HepG2 (cell line): ENCODE results near the gene SMARCB1. TPM values are rescaled to one million over a fixed set of nuclear protein-coding genes. Genes with fewer than 3 reads are reported as not detected.

Experiments
- ATAC-seq: fragments of 200-7000 bp; cut with Tn5 transposase; 3 replicates; pipeline ENCODE4 v1.9.1; 2020; ENCODE audit warnings: mild to moderate bottlenecking, moderate library complexity
- BruUV-seq: library from RNA; stranded (reverse); fragments of 400-500 nt; replicated peaks from 2 replicates; lab custom pipeline; 2021; lab: Mats Ljungman, UMichigan
- CTCF ChIA-PET: fragments of 300-600 bp; formaldehyde crosslinking; extraction: SDS; loops from one replicate; lab custom pipeline; 2021; ENCODE audit warnings: low total read pairs, inconsistent platforms, low intra/inter-chr PET ratio; lab: Yijun Ruan, JAX
- POLR2A ChIA-PET: fragments of 350-600 bp; sonication (Branson Sonifier 250); formaldehyde crosslinking; loops from one replicate; lab custom pipeline; 2020; ENCODE audit warnings: antibody characterized with exemption, inconsistent platforms; lab: Yijun Ruan, JAX
- DNase-seq: peaks from one replicate; pipeline ENCODE4 v3.0.0-alpha.2; 2015; ENCODE audit warnings: low spot score
- FAIRE-seq: peaks from 3 replicates; lab custom pipeline; 2011; peaks lifted over from hg19 to GRCh38; lab: Jason Lieb, UNC
- H2AFZ ChIP-seq: one replicate; pipeline ENCODE4 v1.6.1; 2011; ENCODE audit warnings: low read length, inconsistent platforms
- H3K27ac ChIP-seq: fragments of 300-600 bp; 3 replicates; pipeline ENCODE4 v1.8.0; 2011; ENCODE audit warnings: mixed run types, mild to moderate bottlenecking, mixed read lengths, low read length, inconsistent platforms; ENCODE audit not compliant: insufficient read depth; ENCODE audit errors: extremely low read length
- H3K27me3 ChIP-seq, 2 experiments: fragments of 200-600 bp in 1 of 2; 2 replicates in 1 of 2; 3 replicates in 1 of 2; pipeline versions ENCODE4 v1.6.0 to v1.8.0; 2011; ENCODE audit warnings: low read length in 2 of 2, mild to moderate bottlenecking in 2 of 2, moderate library complexity in 2 of 2, inconsistent platforms in 1 of 2; ENCODE audit not compliant: insufficient read depth in 2 of 2, control insufficient read depth in 1 of 2
- H3K36me3 ChIP-seq, 2 experiments: fragments of 200-600 bp in 1 of 2; replicated peaks in 1 of 2; 2 replicates in 1 of 2; 3 replicates in 1 of 2; pipeline versions ENCODE4 v1.5.1 to v1.8.0; 2011; ENCODE audit warnings: low read length in 2 of 2, inconsistent platforms in 1 of 2; ENCODE audit not compliant: insufficient read depth in 2 of 2, control insufficient read depth in 1 of 2
- H3K4me1 ChIP-seq: 2 replicates; pipeline ENCODE4 v1.5.1; 2012; ENCODE audit warnings: low read length, inconsistent platforms; ENCODE audit not compliant: insufficient read depth
- H3K4me2 ChIP-seq: 2 replicates; pipeline ENCODE4 v1.6.0; 2011; ENCODE audit warnings: low read depth, low read length, inconsistent platforms
- H3K4me3 ChIP-seq, 3 experiments: fragments of 200-600 bp in 1 of 3; sonication (generic), shearing (Covaris generic) in 1 of 3; replicated peaks in 1 of 3; 2 replicates each; pipeline ENCODE4 v1.5.1; 2011 to 2016; ENCODE audit warnings: low read length in 3 of 3, inconsistent platforms in 2 of 3, low read depth in 2 of 3, mild to moderate bottlenecking in 2 of 3, control low read depth in 1 of 3, mixed read lengths in 1 of 3; ENCODE audit not compliant: insufficient read depth in 1 of 3
- H3K79me2 ChIP-seq: one replicate; pipeline ENCODE4 v1.6.1; 2011; ENCODE audit warnings: low read length, inconsistent platforms; ENCODE audit not compliant: insufficient read depth
- H3K9ac ChIP-seq: 2 replicates; pipeline ENCODE4 v1.6.0; 2011; ENCODE audit warnings: mild to moderate bottlenecking, low read depth, low read length, inconsistent platforms; ENCODE audit not compliant: insufficient read depth
- H3K9me3 ChIP-seq: 2 replicates; pipeline ENCODE4 v1.5.1; 2012; ENCODE audit warnings: mild to moderate bottlenecking, low read length
- H4K20me1 ChIP-seq: 2 replicates; pipeline ENCODE4 v1.6.0; 2011; ENCODE audit warnings: inconsistent platforms, mild to moderate bottlenecking, low read length, moderate library complexity; ENCODE audit not compliant: insufficient read depth
- ZBTB8A ChIP-seq: sonication (generic); formaldehyde crosslinking; IDR thresholded peaks from 2 replicates; pipeline ENCODE4 v1.4.0; 2020; ENCODE audit warnings: mild to moderate bottlenecking, low read depth, missing genetic modification reagents, borderline replicate concordance
- ZNF556 ChIP-seq: sonication (generic); formaldehyde crosslinking; IDR thresholded peaks from 2 replicates; pipeline ENCODE4 v1.4.0; 2020; ENCODE audit warnings: mild to moderate bottlenecking, missing genetic modification reagents, borderline replicate concordance
- ZNF670 ChIP-seq: sonication (generic); formaldehyde crosslinking; IDR thresholded peaks from 2 replicates; pipeline ENCODE4 v1.8.0; 2022; ENCODE audit warnings: mild to moderate bottlenecking, missing genetic modification reagents, borderline replicate concordance
- WGBS: methylation state at CpG from one replicate; pipeline ENCODE4 v1.1.6; 2017; ENCODE audit warnings: low lambda C conversion rate; 5-methylcytosine and 5-hydroxymethylcytosine counted together
- in situ Hi-C: cut with HindIII; loops from 2 replicates; pipeline ENCODE4 v1.10.0; 2017; ENCODE audit warnings: low pct_unique_long_range_greater_than_20kb; ENCODE audit not compliant: extremely low pct_ligation_motif_present
- intact Hi-C: fragments of 100-400 bp; cut with micrococcal nuclease; formaldehyde crosslinking; loops from one replicate; pipeline ENCODE4 v1.10.0; 2022; ENCODE audit not compliant: unreplicated experiment
- polyA plus RNA-seq, 8 experiments: library from polyadenylated mRNA; depleted of rRNA in 3 of 8; stranded (reverse) in 7 of 8; unstranded in 1 of 8; fragments of >200 nt; fragmentation: Illumina TruSeq in 4 of 8; extraction: Trizol in 4 of 8; gene quantifications; 2 replicates each; pipeline versions ENCODE4 v1.2.1 to v1.2.3, GENCODE V29; 2011 to 2016; ENCODE audit warnings: low read depth in 4 of 8, missing spikeins in 1 of 8, mixed read lengths in 1 of 8; ENCODE audit not compliant: insufficient read depth in 1 of 8
- total RNA-seq, 5 experiments: library from RNA; depleted of rRNA; stranded (reverse); fragments of >200 nt; fragmentation: Illumina TruSeq; extraction: Trizol; gene quantifications; 2 replicates each; pipeline ENCODE4 v1.2.3, GENCODE V29; 2016; ENCODE audit warnings: low read depth in 1 of 5
- TF ChIP-seq, protein P1 (sequence below): sonication (generic); formaldehyde crosslinking; IDR thresholded peaks from 2 replicates; pipeline ENCODE4 v1.4.0; 2020; ENCODE audit warnings: low read depth, mild to moderate bottlenecking, missing genetic modification reagents
- TF ChIP-seq, protein P2 (sequence below): sonication (generic); formaldehyde crosslinking; IDR thresholded peaks from 2 replicates; pipeline ENCODE4 v1.4.0; 2020; ENCODE audit warnings: mild to moderate bottlenecking, missing genetic modification reagents
- TF ChIP-seq, protein P3 (sequence below): sonication (generic); formaldehyde crosslinking; IDR thresholded peaks from 2 replicates; pipeline ENCODE4 v1.4.0; 2020; ENCODE audit warnings: mild to moderate bottlenecking, missing genetic modification reagents
- TF ChIP-seq, protein P4 (sequence below): sonication (generic); formaldehyde crosslinking; IDR thresholded peaks from 2 replicates; pipeline ENCODE4 v1.5.1; 2020; ENCODE audit warnings: missing genetic modification reagents, mild to moderate bottlenecking, borderline replicate concordance

The SMARCB1 gene
- total and polyA plus RNA-seq, 2 of the 13 experiments (the other 11 are each of a cell fraction or from before 2014, with no cell fraction given), result 74.0 to 166 TPM

DNA sequence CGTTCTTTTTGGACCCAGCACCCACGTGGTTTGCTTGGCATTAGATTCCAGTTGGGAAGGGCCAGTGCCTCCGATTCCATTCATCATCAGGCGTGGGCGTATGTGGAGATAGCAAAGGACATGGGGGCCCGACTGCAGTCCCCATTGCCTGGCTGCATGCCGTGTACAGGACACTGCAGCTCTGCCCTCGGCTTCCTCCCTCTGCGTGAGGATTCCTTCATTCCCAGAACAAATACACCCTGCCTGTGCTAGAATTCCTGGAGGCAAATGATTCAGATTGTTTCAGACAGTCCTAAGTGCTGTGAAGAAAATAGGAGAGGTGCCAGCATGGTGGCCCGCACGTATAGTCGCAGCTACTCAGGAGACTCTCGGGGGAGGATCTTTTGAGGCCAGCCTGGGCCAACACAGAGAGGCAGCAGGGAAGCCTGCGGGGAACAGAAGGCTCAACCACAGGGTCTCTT lies 36.6 kb downstream of the SMARCB1 start:
- ATAC-seq (no peak), FAIRE-seq (no peak), DNase-seq (no peak)
- H4K20me1 ChIP-seq, result no peaks in the 10 kb centered on the region
- peaks cover 24% of the 10 kb centered on the region for H3K4me1 ChIP-seq
- in situ Hi-C loops (no loop called here), intact Hi-C loops (no loop called here)
- H2AFZ ChIP-seq, result no peak overlapping the region
- ChIA-PET CTCF (no interaction called here), POLR2A (no interaction called here)
- H3K27me3 ChIP-seq, result no peaks in the 10 kb centered on the region
- BruUV-seq, result no TSS peak
- WGBS, result 98% methylated on average over 8 of the region's 14 CpGs
- no peak overlapping the region for H3K4me3 ChIP-seq
- no peaks in the 10 kb centered on the region for H3K9me3 ChIP-seq
- no peaks in the 10 kb centered on the region for H3K79me2 ChIP-seq
- H3K4me2 ChIP-seq, result no peak overlapping the region
- no peak overlapping the region for H3K27ac ChIP-seq
- peaks cover 55 to 76% of the 10 kb centered on the region in 2 experiments for H3K36me3 ChIP-seq
- no peak overlapping the region for H3K9ac ChIP-seq
- TF ChIP-seq, protein P1, sequence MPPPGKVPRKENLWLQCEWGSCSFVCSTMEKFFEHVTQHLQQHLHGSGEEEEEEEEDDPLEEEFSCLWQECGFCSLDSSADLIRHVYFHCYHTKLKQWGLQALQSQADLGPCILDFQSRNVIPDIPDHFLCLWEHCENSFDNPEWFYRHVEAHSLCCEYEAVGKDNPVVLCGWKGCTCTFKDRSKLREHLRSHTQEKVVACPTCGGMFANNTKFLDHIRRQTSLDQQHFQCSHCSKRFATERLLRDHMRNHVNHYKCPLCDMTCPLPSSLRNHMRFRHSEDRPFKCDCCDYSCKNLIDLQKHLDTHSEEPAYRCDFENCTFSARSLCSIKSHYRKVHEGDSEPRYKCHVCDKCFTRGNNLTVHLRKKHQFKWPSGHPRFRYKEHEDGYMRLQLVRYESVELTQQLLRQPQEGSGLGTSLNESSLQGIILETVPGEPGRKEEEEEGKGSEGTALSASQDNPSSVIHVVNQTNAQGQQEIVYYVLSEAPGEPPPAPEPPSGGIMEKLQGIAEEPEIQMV (CRISPR knock-in tag), result no peak
- TF ChIP-seq, protein P2, sequence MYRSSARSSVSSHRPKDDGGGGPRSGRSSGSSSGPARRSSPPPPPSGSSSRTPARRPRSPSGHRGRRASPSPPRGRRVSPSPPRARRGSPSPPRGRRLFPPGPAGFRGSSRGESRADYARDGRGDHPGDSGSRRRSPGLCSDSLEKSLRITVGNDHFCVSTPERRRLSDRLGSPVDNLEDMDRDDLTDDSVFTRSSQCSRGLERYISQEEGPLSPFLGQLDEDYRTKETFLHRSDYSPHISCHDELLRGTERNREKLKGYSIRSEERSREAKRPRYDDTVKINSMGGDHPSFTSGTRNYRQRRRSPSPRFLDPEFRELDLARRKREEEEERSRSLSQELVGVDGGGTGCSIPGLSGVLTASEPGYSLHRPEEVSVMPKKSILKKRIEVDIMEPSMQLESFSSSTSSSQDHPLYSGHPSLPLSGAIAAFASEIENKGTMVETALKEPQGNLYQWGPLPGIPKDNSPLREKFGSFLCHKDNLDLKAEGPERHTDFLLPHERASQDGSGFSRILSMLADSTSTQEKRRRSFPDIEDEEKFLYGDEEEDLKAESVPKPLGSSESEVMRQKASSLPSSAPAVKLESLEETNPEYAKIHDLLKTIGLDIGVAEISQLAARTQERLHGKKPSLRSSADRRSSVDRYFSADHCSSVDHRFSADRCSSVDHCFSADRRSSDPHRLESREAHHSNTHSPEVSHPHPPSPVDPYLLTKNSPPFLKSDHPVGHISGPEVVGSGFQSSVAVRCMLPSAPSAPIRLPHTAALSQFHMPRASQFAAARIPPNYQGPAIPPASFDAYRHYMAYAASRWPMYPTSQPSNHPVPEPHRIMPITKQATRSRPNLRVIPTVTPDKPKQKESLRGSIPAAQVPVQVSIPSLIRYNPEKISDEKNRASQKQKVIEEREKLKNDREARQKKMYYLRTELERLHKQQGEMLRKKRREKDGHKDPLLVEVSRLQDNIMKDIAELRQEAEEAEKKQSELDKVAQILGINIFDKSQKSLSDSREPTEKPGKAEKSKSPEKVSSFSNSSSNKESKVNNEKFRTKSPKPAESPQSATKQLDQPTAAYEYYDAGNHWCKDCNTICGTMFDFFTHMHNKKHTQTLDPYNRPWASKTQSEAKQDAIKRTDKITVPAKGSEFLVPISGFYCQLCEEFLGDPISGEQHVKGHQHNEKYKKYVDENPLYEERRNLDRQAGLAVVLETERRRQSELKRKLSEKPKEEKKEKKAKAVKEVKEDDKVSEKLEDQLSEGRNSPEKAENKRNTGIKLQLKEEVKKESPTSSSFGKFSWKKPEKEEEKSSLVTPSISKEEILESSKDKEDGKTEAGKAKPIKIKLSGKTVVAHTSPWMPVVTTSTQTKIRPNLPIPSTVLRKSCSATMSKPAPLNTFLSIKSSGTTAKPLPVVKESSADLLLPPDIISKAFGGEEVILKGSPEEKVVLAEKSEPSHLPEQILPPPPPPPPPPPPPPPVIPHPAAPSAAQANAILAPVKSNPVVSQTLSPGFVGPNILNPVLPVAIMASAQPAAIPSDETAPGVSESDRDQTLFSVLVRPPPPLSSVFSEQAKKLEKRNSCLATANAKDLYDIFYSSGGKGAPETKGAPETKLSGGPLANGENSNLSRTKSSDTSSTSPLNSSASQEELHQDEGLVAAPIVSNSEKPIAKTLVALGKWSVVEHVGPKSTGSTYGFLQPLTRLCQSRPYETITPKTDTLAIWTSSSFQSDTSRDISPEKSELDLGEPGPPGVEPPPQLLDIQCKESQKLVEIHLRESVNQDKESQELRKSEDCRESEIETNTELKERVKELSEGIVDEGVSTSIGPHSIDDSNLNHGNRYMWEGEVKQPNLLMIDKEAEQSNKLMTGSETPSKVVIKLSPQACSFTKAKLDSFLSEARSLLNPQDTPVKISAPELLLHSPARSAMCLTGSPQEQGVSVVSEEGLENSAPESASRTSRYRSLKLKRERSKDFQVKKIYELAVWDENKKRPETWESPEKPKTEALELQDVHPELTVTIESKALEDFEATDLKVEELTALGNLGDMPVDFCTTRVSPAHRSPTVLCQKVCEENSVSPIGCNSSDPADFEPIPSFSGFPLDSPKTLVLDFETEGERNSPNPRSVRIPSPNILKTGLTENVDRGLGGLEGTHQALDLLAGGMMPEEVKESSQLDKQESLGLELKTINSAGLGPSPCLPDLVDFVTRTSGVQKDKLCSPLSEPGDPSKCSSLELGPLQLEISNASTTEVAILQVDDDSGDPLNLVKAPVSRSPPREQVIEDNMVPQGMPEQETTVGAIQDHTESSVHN (CRISPR knock-in tag), result no peak
- TF ChIP-seq ZBTB8A (no peak), ZNF670 (CRISPR knock-in tag) (no peak), ZNF556 (no peak)
- TF ChIP-seq, protein P3, sequence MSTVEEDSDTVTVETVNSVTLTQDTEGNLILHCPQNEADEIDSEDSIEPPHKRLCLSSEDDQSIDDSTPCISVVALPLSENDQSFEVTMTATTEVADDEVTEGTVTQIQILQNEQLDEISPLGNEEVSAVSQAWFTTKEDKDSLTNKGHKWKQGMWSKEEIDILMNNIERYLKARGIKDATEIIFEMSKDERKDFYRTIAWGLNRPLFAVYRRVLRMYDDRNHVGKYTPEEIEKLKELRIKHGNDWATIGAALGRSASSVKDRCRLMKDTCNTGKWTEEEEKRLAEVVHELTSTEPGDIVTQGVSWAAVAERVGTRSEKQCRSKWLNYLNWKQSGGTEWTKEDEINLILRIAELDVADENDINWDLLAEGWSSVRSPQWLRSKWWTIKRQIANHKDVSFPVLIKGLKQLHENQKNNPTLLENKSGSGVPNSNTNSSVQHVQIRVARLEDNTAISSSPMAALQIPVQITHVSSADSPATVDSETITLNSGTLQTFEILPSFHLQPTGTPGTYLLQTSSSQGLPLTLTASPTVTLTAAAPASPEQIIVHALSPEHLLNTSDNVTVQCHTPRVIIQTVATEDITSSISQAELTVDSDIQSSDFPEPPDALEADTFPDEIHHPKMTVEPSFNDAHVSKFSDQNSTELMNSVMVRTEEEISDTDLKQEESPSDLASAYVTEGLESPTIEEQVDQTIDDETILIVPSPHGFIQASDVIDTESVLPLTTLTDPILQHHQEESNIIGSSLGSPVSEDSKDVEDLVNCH (CRISPR knock-in tag), result no peak
- TF ChIP-seq, protein P4, sequence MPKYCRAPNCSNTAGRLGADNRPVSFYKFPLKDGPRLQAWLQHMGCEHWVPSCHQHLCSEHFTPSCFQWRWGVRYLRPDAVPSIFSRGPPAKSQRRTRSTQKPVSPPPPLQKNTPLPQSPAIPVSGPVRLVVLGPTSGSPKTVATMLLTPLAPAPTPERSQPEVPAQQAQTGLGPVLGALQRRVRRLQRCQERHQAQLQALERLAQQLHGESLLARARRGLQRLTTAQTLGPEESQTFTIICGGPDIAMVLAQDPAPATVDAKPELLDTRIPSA (CRISPR knock-in tag), result no peak
